Fibroblast of lung (primary cell): Measurements from ENCODE around the gene MPND. TPM values are rescaled to one million over a fixed set of nuclear protein-coding genes. Genes with fewer than 3 reads are reported as not detected.

Experiments
- DNase-seq, 2 donors: peaks; one replicate each; pipeline versions ENCODE4 v3.0.0 to v3.0.0-alpha.2; 2010; ENCODE audit warnings: low read depth in 2 of 2
- H2AFZ ChIP-seq: 2 replicates; pipeline ENCODE4 v1.5.1; 2012; ENCODE audit warnings: low read length, control low read depth, inconsistent platforms
- H3K27ac ChIP-seq: 2 replicates; pipeline ENCODE4 v1.5.1; 2011; ENCODE audit warnings: low read length, control low read depth; ENCODE audit not compliant: insufficient read depth
- H3K27me3 ChIP-seq: 2 replicates; pipeline ENCODE4 v1.5.1; 2011; ENCODE audit warnings: mild to moderate bottlenecking, low read length; ENCODE audit not compliant: control insufficient read depth, insufficient read depth
- H3K36me3 ChIP-seq: 2 replicates; pipeline ENCODE4 v1.5.1; 2011; ENCODE audit warnings: low read length; ENCODE audit not compliant: control insufficient read depth, insufficient read depth
- H3K4me1 ChIP-seq: 2 replicates; pipeline ENCODE4 v1.5.1; 2011; ENCODE audit warnings: low read length; ENCODE audit not compliant: control insufficient read depth, insufficient read depth; ENCODE audit errors: extremely low read depth
- H3K4me2 ChIP-seq: 2 replicates; pipeline ENCODE4 v1.5.1; 2011; ENCODE audit warnings: low read length, control low read depth; ENCODE audit not compliant: insufficient read depth; ENCODE audit errors: extremely low read depth
- H3K4me3 ChIP-seq, 4 experiments: fragments of 200-600 bp in 1 of 4; sonication (generic) in 1 of 4; replicated peaks in 1 of 4; 2 replicates each; pipeline ENCODE4 v1.5.1; 2011 to 2016; ENCODE audit warnings: low read length in 4 of 4, low read depth in 3 of 4, mild to moderate bottlenecking in 3 of 4, control low read depth in 2 of 4, inconsistent platforms in 1 of 4, mixed read lengths in 1 of 4; ENCODE audit not compliant: insufficient read depth in 1 of 4; ENCODE audit errors: control extremely low read depth in 1 of 4
- H3K79me2 ChIP-seq: 2 replicates; pipeline ENCODE4 v1.5.1; 2012; ENCODE audit warnings: mild to moderate bottlenecking, low read length, inconsistent platforms; ENCODE audit not compliant: control insufficient read depth, insufficient read depth
- H3K9ac ChIP-seq: 2 replicates; pipeline ENCODE4 v1.5.1; 2011; ENCODE audit warnings: mild to moderate bottlenecking, low read length, control low read depth; ENCODE audit not compliant: insufficient read depth
- H3K9me3 ChIP-seq: 2 replicates; pipeline ENCODE4 v1.5.1; 2012; ENCODE audit warnings: low read depth, low read length; ENCODE audit not compliant: control insufficient read depth, insufficient read depth
- H4K20me1 ChIP-seq: 2 replicates; pipeline ENCODE4 v1.5.1; 2011; ENCODE audit warnings: low read length; ENCODE audit not compliant: control insufficient read depth, insufficient read depth; ENCODE audit errors: extremely low read depth
- CTCF ChIP-seq, 2 donors: IDR thresholded peaks in 1 of 2; conservative IDR thresholded peaks in 1 of 2; 1 replicate in 1 of 2; 2 replicates in 1 of 2; pipeline ENCODE4 v1.5.1; 2011 to 2012; ENCODE audit warnings: low read length in 2 of 2, control low read depth in 1 of 2, inconsistent platforms in 1 of 2, low read depth in 1 of 2, mild to moderate bottlenecking in 1 of 2
- EZH2 ChIP-seq: IDR thresholded peaks from 2 replicates; pipeline ENCODE4 v1.5.1; 2012; ENCODE audit warnings: low read length, control low read depth, mild to moderate bottlenecking; ENCODE audit errors: missing control alignments
- polyA plus RNA-seq, 2 donors: library from polyadenylated mRNA; depleted of rRNA in 1 of 2; stranded (reverse) in 1 of 2; unstranded in 1 of 2; fragments of >200 nt; gene quantifications; 2 replicates each; pipeline ENCODE4 v1.2.1, GENCODE V29; 2011 to 2012; ENCODE audit warnings: missing spikeins in 1 of 2
- total RNA-seq: library from RNA; depleted of rRNA; stranded (reverse); fragments of >200 nt; gene quantifications from 2 replicates; pipeline ENCODE4 v1.2.1, GENCODE V29; 2014

Gene MPND
- total and polyA plus RNA-seq, 2 donors (not counting 1 experiment from before 2014, with no cell fraction given) = 2.7 to 7.1 TPM

DNA sequence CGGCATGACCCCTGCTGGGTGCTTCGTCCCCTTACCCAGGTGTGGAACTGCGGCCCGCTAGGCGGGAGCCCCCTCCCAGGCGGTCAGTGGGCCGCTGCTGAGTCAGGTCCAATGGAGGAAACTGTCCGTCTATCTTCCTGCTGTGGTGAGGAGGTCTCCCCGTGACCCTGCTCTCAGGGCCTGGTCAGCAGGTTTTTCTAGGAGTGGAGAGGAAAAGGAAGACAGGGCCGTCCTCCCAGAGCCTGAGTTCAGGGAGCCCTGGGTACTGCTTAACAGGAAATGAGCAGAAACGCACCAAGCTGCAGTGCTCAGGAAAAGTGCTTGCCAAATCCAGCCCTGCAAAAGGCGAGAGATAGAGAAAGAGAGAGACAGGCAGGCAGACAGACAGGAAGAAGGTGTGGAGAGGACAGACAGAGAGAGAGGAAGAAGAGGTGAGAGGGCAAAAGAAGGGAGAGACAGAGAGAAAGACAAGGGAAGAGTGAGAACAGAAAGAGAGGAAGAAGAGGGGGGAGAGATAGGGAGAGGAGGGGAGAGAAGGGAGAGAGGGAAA lies 46.7 kb downstream of the MPND start:
- Histone ChIP-seq H3K9ac (no peak overlapping the region), H3K27me3 (no peaks in the 10 kb centered on the region), H3K79me2 (peaks cover 95% of the 10 kb centered on the region), H3K4me2 (peak overlapping the region; percentile 73), H2AFZ (no peak overlapping the region), H3K36me3 (peaks cover 3% of the 10 kb centered on the region), H3K4me3 (peak overlapping the region in 2 of 4 experiments; percentile 6 to 18), H3K9me3 (no peaks in the 10 kb centered on the region), H3K4me1 (peaks cover 37% of the 10 kb centered on the region), H3K27ac (peak overlapping the region; percentile 86), H4K20me1 (no peaks in the 10 kb centered on the region)
- DNase-seq = peak; percentile 59 to 61
- TF ChIP-seq EZH2 (no peak), CTCF (conservative IDR thresholded peaks at IDR 0.05 in 1 of 2, IDR thresholded peaks at IDR 0.05 in 1 of 2; ENCODE audit: low read depth in 1 of 2, low read length in 2 of 2) (no peak)

DNA sequence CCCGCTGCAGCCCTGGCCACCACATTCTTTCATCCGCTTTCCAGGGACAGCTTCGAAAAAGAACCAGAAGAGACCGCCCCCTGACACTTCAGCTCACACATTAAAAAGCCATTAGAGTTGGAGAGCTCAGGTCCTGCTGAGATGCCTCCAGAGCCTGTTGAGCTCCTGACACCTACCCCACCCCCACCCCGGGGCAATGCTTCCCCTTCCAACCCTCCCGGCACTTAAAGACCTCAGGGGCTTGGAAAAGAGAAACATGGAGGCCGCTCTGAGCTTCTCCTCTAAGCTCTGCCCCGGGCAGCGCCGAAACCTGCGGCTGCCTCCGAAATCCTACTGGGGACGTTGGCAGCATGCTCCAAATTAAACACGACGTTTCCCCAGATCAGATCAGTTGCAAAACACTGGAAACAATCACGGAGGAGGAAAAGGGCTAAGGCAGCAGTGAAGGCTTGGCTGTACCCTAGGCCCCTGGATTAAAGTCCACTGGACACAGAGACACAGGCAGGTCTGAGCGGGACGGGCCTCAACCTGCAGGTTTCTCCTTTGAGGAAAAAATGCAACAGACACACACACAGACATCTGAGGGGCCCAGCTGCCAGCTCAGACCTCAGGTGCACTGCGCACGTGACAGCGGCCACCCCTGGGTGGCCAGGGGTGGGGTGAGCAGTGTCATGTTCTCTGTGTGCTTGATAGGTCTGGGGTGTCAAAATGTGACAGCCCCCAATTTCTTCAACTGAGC lies 47.4 kb downstream of the MPND start:
- TF ChIP-seq CTCF (conservative IDR thresholded peaks at IDR 0.05 in 1 of 2, IDR thresholded peaks at IDR 0.05 in 1 of 2; ENCODE audit: low read depth in 1 of 2, low read length in 2 of 2) = no peak
- TF ChIP-seq EZH2 = no peak
- H3K9ac ChIP-seq = no peak overlapping the region
- H3K9me3 ChIP-seq = no peaks in the 10 kb centered on the region
- H3K4me3 ChIP-seq = peak overlapping the region in 2 of 4 experiments; percentile 6 to 18
- no peak overlapping the region for H2AFZ ChIP-seq
- DNase-seq = peak; percentile 23 to 58
- peaks cover 6% of the 10 kb centered on the region for H3K36me3 ChIP-seq
- H4K20me1 ChIP-seq = no peaks in the 10 kb centered on the region
- H3K4me2 ChIP-seq = peak overlapping the region; percentile 73
- H3K27me3 ChIP-seq = no peaks in the 10 kb centered on the region
- peaks cover 93% of the 10 kb centered on the region for H3K79me2 ChIP-seq
- peaks cover 37% of the 10 kb centered on the region for H3K4me1 ChIP-seq
- H3K27ac ChIP-seq = peak overlapping the region; percentile 86

DNA sequence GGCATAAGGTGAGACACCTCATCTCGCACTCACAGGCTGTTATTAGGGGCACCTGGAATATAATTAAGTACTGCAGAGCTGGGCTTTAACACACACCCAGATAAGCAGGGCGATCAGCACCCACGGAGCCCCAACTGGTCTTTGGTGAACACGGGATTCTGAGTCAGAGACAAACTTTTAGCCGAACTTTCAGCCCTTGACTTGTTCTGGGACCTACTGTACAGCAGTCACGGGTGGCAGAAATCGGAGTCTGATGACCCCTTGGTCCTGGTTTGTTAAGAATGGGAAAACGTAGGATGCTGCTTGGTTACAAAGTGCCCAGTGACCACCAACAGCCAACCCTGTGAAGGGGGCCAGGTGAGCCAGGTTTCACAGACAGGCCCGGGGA lies 47.9 kb downstream of the MPND start:
- peaks cover 6% of the 10 kb centered on the region for H3K36me3 ChIP-seq
- no peak overlapping the region for H2AFZ ChIP-seq
- no peak for TF ChIP-seq EZH2
- no peak for TF ChIP-seq CTCF (conservative IDR thresholded peaks at IDR 0.05 in 1 of 2, IDR thresholded peaks at IDR 0.05 in 1 of 2; ENCODE audit: low read depth in 1 of 2, low read length in 2 of 2)
- H3K4me2 ChIP-seq = peak overlapping the region; percentile 73
- H3K9ac ChIP-seq = no peak overlapping the region
- H3K27ac ChIP-seq = peak overlapping the region; percentile 86
- DNase-seq = peak in 1 of 2 donors; percentile 32
- no peaks in the 10 kb centered on the region for H3K9me3 ChIP-seq
- peaks cover 94% of the 10 kb centered on the region for H3K79me2 ChIP-seq
- H3K4me3 ChIP-seq = peak overlapping the region in 3 of 4 experiments; percentile 9 to 30 (median 24)
- no peaks in the 10 kb centered on the region for H4K20me1 ChIP-seq
- peaks cover 37% of the 10 kb centered on the region for H3K4me1 ChIP-seq
- no peaks in the 10 kb centered on the region for H3K27me3 ChIP-seq
